ENCODE measurements around the gene SNX33.

Gene SNX33

DNA sequence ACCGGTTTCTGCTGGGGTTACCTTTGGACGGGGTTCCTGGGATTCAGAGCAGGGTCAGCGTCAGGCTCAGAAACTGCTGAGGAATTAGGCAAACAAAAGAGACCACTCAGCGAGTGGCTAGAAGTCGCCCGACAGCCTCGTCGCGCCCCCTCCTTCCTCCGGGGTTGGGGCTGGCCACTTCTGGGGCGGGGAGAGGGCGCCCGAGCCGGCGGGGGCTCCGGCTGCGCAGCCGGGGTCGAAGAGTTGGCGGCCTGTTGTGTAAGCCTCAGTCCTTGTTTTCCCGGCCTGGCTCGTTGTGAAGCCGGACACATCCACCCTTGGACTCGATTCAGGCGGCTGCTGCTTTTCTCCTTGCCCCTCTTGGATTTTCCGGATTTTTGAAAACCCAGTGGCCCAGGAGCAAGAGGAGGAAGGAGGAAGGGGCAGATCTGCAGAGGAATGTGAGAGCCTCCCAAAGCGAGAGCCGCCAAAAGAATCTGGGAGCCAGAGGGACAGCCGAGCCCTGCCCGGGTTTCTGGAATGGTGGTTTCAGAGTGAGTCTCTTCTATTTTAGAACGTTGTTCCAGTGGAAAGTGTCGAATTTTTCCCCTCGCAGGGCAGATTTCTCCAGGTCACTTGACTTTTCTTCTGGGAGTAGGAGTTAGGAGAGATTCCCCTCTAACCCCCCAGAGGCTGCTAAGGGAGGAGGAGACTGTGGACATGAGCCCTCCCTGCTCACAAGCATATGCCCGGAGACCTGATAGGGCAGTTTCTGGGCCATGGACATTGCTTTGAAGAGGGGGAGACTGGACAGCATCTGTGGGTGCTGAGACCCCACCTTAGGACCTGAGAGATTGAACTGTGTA, 666 bp downstream of the SNX33 start:
- peak; percentile 38 for ATAC-seq
- TF ChIP-seq ARNTL (CRISPR knock-in tag; IDR thresholded peaks at IDR 0.05; ENCODE audit: borderline replicate concordance, low read depth) = no peak
- no peak for TF ChIP-seq PPARA (CRISPR knock-in tag; IDR thresholded peaks at IDR 0.05; ENCODE audit: borderline replicate concordance)
- no peak for TF ChIP-seq ZNF565 (CRISPR knock-in tag; conservative IDR thresholded peaks at IDR 0.05; ENCODE audit: low read depth)
- no peak for TF ChIP-seq SNAI2 (CRISPR knock-in tag; IDR thresholded peaks at IDR 0.05)
- TF ChIP-seq GLIS3 (CRISPR knock-in tag; IDR thresholded peaks at IDR 0.05) = no peak
- TF ChIP-seq ISL1 (CRISPR knock-in tag; IDR thresholded peaks at IDR 0.05) = no peak
- TF ChIP-seq, protein P1, sequence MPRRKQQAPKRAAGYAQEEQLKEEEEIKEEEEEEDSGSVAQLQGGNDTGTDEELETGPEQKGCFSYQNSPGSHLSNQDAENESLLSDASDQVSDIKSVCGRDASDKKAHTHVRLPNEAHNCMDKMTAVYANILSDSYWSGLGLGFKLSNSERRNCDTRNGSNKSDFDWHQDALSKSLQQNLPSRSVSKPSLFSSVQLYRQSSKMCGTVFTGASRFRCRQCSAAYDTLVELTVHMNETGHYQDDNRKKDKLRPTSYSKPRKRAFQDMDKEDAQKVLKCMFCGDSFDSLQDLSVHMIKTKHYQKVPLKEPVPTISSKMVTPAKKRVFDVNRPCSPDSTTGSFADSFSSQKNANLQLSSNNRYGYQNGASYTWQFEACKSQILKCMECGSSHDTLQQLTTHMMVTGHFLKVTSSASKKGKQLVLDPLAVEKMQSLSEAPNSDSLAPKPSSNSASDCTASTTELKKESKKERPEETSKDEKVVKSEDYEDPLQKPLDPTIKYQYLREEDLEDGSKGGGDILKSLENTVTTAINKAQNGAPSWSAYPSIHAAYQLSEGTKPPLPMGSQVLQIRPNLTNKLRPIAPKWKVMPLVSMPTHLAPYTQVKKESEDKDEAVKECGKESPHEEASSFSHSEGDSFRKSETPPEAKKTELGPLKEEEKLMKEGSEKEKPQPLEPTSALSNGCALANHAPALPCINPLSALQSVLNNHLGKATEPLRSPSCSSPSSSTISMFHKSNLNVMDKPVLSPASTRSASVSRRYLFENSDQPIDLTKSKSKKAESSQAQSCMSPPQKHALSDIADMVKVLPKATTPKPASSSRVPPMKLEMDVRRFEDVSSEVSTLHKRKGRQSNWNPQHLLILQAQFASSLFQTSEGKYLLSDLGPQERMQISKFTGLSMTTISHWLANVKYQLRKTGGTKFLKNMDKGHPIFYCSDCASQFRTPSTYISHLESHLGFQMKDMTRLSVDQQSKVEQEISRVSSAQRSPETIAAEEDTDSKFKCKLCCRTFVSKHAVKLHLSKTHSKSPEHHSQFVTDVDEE (CRISPR knock-in tag; IDR thresholded peaks at IDR 0.05) = no peak
- TF ChIP-seq CSDC2 (CRISPR knock-in tag; IDR thresholded peaks at IDR 0.05) = no peak

DNA sequence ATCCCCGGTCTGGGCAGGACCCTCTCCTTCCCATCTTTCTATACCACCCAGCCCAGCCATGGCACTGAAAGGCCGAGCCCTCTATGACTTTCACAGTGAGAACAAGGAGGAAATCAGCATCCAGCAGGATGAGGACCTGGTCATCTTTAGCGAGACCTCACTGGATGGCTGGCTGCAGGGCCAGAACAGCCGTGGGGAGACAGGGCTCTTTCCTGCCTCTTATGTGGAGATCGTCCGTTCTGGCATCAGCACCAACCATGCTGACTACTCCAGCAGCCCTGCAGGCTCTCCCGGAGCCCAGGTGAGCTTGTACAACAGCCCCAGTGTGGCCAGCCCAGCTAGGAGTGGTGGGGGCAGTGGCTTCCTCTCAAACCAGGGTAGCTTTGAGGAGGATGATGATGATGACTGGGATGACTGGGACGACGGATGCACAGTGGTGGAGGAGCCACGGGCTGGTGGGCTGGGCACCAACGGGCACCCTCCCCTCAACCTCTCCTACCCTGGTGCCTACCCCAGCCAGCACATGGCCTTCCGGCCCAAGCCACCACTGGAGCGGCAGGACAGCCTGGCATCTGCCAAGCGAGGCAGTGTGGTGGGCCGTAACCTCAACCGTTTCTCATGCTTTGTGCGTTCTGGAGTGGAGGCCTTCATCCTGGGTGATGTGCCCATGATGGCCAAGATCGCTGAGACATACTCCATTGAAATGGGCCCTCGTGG, 1.5 kb downstream of the SNX33 start:
- TF ChIP-seq RARB (CRISPR knock-in tag; IDR thresholded peaks at IDR 0.05) (no peak), TCF4 (CRISPR knock-in tag; IDR thresholded peaks at IDR 0.05; ENCODE audit: borderline replicate concordance) (no peak), ISL1 (CRISPR knock-in tag; IDR thresholded peaks at IDR 0.05) (no peak)
- no peak for ATAC-seq

DNA sequence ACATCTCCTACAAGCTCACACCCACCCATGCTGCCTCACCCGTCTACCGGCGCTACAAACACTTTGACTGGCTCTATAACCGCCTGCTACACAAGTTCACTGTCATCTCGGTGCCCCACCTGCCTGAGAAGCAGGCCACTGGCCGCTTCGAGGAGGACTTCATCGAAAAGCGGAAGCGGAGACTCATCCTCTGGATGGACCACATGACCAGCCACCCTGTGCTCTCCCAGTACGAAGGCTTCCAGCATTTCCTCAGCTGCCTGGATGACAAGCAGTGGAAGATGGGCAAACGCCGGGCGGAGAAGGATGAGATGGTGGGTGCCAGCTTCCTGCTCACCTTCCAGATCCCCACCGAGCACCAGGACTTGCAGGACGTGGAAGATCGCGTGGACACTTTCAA, 2.1 kb downstream of the SNX33 start:
- TF ChIP-seq ZNF8 (CRISPR knock-in tag; IDR thresholded peaks at IDR 0.05) = no peak
- no peak for TF ChIP-seq CSDC2 (CRISPR knock-in tag; IDR thresholded peaks at IDR 0.05)
- TF ChIP-seq, protein P2, sequence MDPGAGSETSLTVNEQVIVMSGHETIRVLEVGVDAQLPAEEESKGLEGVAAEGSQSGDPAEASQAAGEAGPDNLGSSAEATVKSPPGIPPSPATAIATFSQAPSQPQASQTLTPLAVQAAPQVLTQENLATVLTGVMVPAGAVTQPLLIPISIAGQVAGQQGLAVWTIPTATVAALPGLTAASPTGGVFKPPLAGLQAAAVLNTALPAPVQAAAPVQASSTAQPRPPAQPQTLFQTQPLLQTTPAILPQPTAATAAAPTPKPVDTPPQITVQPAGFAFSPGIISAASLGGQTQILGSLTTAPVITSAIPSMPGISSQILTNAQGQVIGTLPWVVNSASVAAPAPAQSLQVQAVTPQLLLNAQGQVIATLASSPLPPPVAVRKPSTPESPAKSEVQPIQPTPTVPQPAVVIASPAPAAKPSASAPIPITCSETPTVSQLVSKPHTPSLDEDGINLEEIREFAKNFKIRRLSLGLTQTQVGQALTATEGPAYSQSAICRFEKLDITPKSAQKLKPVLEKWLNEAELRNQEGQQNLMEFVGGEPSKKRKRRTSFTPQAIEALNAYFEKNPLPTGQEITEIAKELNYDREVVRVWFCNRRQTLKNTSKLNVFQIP (CRISPR knock-in tag; IDR thresholded peaks at IDR 0.05; ENCODE audit: borderline replicate concordance, low read depth) = no peak
- TF ChIP-seq OSR1 (CRISPR knock-in tag; IDR thresholded peaks at IDR 0.05) = no peak
- ATAC-seq = no peak

- TF ChIP-seq ZNF565 (CRISPR knock-in tag; conservative IDR thresholded peaks at IDR 0.05; ENCODE audit: low read depth) (no peak), ESRRG (CRISPR knock-in tag; IDR thresholded peaks at IDR 0.05) (no peak), ZFP30 (CRISPR knock-in tag; IDR thresholded peaks at IDR 0.05) (no peak), SNAI2 (CRISPR knock-in tag; IDR thresholded peaks at IDR 0.05) (no peak), TCF4 (CRISPR knock-in tag; IDR thresholded peaks at IDR 0.05; ENCODE audit: borderline replicate concordance) (no peak), ZNF8 (CRISPR knock-in tag; IDR thresholded peaks at IDR 0.05) (no peak), GLIS3 (CRISPR knock-in tag; IDR thresholded peaks at IDR 0.05) (no peak), ZC3H10 (CRISPR knock-in tag; IDR thresholded peaks at IDR 0.05) (no peak), PATZ1 (CRISPR knock-in tag; IDR thresholded peaks at IDR 0.05; ENCODE audit: borderline replicate concordance) (no peak), ISL1 (CRISPR knock-in tag; IDR thresholded peaks at IDR 0.05) (no peak), CSDC2 (CRISPR knock-in tag; IDR thresholded peaks at IDR 0.05) (no peak)
- TF ChIP-seq, protein P3, sequence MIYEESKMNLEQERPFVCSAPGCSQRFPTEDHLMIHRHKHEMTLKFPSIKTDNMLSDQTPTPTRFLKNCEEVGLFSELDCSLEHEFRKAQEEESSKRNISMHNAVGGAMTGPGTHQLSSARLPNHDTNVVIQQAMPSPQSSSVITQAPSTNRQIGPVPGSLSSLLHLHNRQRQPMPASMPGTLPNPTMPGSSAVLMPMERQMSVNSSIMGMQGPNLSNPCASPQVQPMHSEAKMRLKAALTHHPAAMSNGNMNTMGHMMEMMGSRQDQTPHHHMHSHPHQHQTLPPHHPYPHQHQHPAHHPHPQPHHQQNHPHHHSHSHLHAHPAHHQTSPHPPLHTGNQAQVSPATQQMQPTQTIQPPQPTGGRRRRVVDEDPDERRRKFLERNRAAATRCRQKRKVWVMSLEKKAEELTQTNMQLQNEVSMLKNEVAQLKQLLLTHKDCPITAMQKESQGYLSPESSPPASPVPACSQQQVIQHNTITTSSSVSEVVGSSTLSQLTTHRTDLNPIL (CRISPR knock-in tag; IDR thresholded peaks at IDR 0.05; ENCODE audit: low read depth) = no peak
- no peak for ATAC-seq
Observed at GRCh38 chr15:75650908-75651809, 3.4 kb downstream of the SNX33 start.

Measured in SK-N-SH treated with all-trans-retinoic acid at 6 μM for 48 hours (cell line).